GM12873 (cell line): ENCODE results near the gene KICS2.

Source experiments
- CTCF ChIP-seq: IDR thresholded peaks from 2 replicates; pipeline ENCODE4 v1.5.1; 2012; ENCODE audit warnings: low read depth, mild to moderate bottlenecking, moderate library complexity, low read length, control low read depth; ENCODE audit not compliant: insufficient read depth; ENCODE audit errors: missing control alignments

Gene KICS2

GRCh38 chr12:64222009-64222765 is at the start of gene KICS2:
KICS2 (minus strand) TSS chr12:64222296; CDS start chr12:64222237, 59 bp downstream.
- TF ChIP-seq CTCF: no peak

- TF ChIP-seq CTCF: no peak
These were observed 48.3 kb upstream of the KICS2 start for GRCh38 chr12:64270411-64270810.

- TF ChIP-seq CTCF: no peak
These were observed 47.1 kb upstream of the KICS2 start for GRCh38 chr12:64269161-64269560.

- no peak for TF ChIP-seq CTCF
These were observed 46.3 kb upstream of the KICS2 start for GRCh38 chr12:64268409-64268808.

GRCh38 chr12:64265839-64266238 is 43.7 kb upstream of the KICS2 start:
- no peak for TF ChIP-seq CTCF

GRCh38 chr12:64261813-64262212 is 39.7 kb upstream of the KICS2 start:
- TF ChIP-seq CTCF: no peak

- no peak for TF ChIP-seq CTCF
These were observed 36.5 kb upstream of the KICS2 start for GRCh38 chr12:64258576-64258975.
